Erythroblast (primary cell): Measurements from ENCODE around the gene KCNB1.

ENCODE experiments used
- GATA1 ChIP-seq: IDR thresholded peaks from 2 replicates; pipeline ENCODE4 v1.6.1; 2011; ENCODE audit warnings: low read depth, mild to moderate bottlenecking, control low read depth, low read length, moderate library complexity
- POLR2A ChIP-seq: IDR thresholded peaks from 2 replicates; pipeline ENCODE4 v1.6.1; 2011; ENCODE audit warnings: mild to moderate bottlenecking, low read length

- TF ChIP-seq POLR2A = no peak
- no peak for TF ChIP-seq GATA1
Measured at GRCh38 chr20:49343246-49343645, 139.2 kb downstream of the KCNB1 start.
